Endothelial cell of umbilical vein (primary cell): Measurements from ENCODE around the gene DLGAP4. TPM values are rescaled to one million over a fixed set of nuclear protein-coding genes. Genes with fewer than 3 reads are reported as not detected.

Experiments used
- BruUV-seq: library from RNA; stranded (reverse); fragments of 400-500 nt; replicated peaks from 2 replicates; lab custom pipeline; 2021; lab: Mats Ljungman, UMichigan
- CTCF ChIA-PET: fragments of 300-600, 350-600 bp; sonication (Branson Sonifier 250); formaldehyde crosslinking; loops from one replicate; lab custom pipeline; 2021; ENCODE audit warnings: antibody characterized with exemption, inconsistent platforms; lab: Charles Lee
- POLR2A ChIA-PET: fragments of 300-600, 350-600 bp; sonication (Branson Sonifier 250); formaldehyde crosslinking; loops from one replicate; lab custom pipeline; 2021; ENCODE audit warnings: antibody characterized with exemption, inconsistent platforms; lab: Charles Lee
- DNase-seq: peaks from one replicate; pipeline ENCODE4 v3.0.0-alpha.2; 2011; ENCODE audit warnings: low read depth, low spot score
- FAIRE-seq: peaks from 2 replicates; lab custom pipeline; 2011; peaks lifted over from hg19 to GRCh38; lab: Jason Lieb, UNC
- H2AFZ ChIP-seq: 2 replicates; pipeline ENCODE4 v1.6.0; 2012; ENCODE audit warnings: low read depth, low read length, control low read depth, inconsistent platforms
- H3K27ac ChIP-seq: 2 replicates; pipeline ENCODE4 v1.5.1; 2011; ENCODE audit warnings: low read depth, mild to moderate bottlenecking, control low read depth, low read length, moderate library complexity; ENCODE audit not compliant: insufficient read depth
- H3K27me3 ChIP-seq, 2 experiments: 2 replicates each; pipeline versions ENCODE4 v1.6.0 to v1.6.1; 2011; ENCODE audit warnings: low read length in 2 of 2, mixed read lengths in 1 of 2; ENCODE audit not compliant: control insufficient read depth in 2 of 2, insufficient read depth in 2 of 2
- H3K36me3 ChIP-seq, 2 experiments: 2 replicates in 1 of 2; 3 replicates in 1 of 2; pipeline ENCODE4 v1.5.1; 2011; ENCODE audit warnings: low read length in 2 of 2, mild to moderate bottlenecking in 1 of 2, moderate library complexity in 1 of 2; ENCODE audit not compliant: control insufficient read depth in 2 of 2, insufficient read depth in 2 of 2; ENCODE audit errors: extremely low read depth in 1 of 2
- H3K4me1 ChIP-seq: 3 replicates; pipeline ENCODE4 v1.5.1; 2011; ENCODE audit warnings: mild to moderate bottlenecking, low read length; ENCODE audit not compliant: control insufficient read depth, insufficient read depth; ENCODE audit errors: extremely low read depth
- H3K4me2 ChIP-seq: 2 replicates; pipeline ENCODE4 v1.6.1; 2011; ENCODE audit warnings: low read length, control low read depth, mixed read lengths; ENCODE audit not compliant: insufficient read depth
- H3K4me3 ChIP-seq, 3 experiments: fragments of 200-600 bp in 1 of 3; sonication (generic), shearing (Covaris generic) in 1 of 3; replicated peaks in 1 of 3; 2 replicates each; pipeline ENCODE4 v1.5.1; 2011 to 2016; ENCODE audit warnings: control low read depth in 3 of 3, low read length in 3 of 3, mild to moderate bottlenecking in 2 of 3, inconsistent platforms in 1 of 3, low read depth in 1 of 3, moderate library complexity in 1 of 3; ENCODE audit not compliant: insufficient read depth in 1 of 3
- H3K79me2 ChIP-seq: 2 replicates; pipeline ENCODE4 v1.6.0; 2012; ENCODE audit warnings: low read length, inconsistent platforms; ENCODE audit not compliant: control insufficient read depth, insufficient read depth
- H3K9ac ChIP-seq: replicated peaks from 2 replicates; pipeline ENCODE3; 2011; ENCODE audit warnings: low read length, control low read depth; ENCODE audit not compliant: insufficient read depth; ENCODE audit errors: extremely low read depth
- H3K9me1 ChIP-seq: replicated peaks from 3 replicates; pipeline ENCODE4 v1.6.0; 2011; ENCODE audit warnings: mild to moderate bottlenecking, low read length; ENCODE audit not compliant: control insufficient read depth, insufficient read depth; ENCODE audit errors: extremely low read depth
- H3K9me3 ChIP-seq: replicated peaks from 2 replicates; pipeline ENCODE4 v1.5.1; 2012; ENCODE audit warnings: low read length, inconsistent platforms; ENCODE audit not compliant: control insufficient read depth, insufficient read depth
- H4K20me1 ChIP-seq: replicated peaks from 2 replicates; pipeline ENCODE3; 2011; ENCODE audit warnings: mild to moderate bottlenecking, low read length; ENCODE audit not compliant: control insufficient read depth, insufficient read depth; ENCODE audit errors: extremely low read depth
- EZH2 ChIP-seq: IDR thresholded peaks from 2 replicates; pipeline ENCODE4 v1.6.1; 2012; ENCODE audit warnings: borderline replicate concordance, low read depth, mild to moderate bottlenecking, moderate library complexity, low read length, inconsistent platforms; ENCODE audit not compliant: severe bottlenecking
- FOS ChIP-seq: IDR thresholded peaks from 2 replicates; pipeline ENCODE4 v1.6.1; 2011; ENCODE audit warnings: mild to moderate bottlenecking, low read length, moderate library complexity, borderline replicate concordance; ENCODE audit not compliant: insufficient read depth
- GATA2 ChIP-seq: IDR thresholded peaks from 2 replicates; pipeline ENCODE4 v1.7.0; 2011; ENCODE audit warnings: low read depth, mild to moderate bottlenecking, moderate library complexity, mixed read lengths, low read length; ENCODE audit not compliant: insufficient read length, insufficient read depth
- JUN ChIP-seq: IDR thresholded peaks from 2 replicates; pipeline ENCODE4 v1.6.1; 2011; ENCODE audit warnings: borderline replicate concordance, low read depth; ENCODE audit not compliant: insufficient read length, insufficient read depth
- MYC ChIP-seq: IDR thresholded peaks from one replicate; pipeline ENCODE4 v1.6.1; 2011; ENCODE audit warnings: mild to moderate bottlenecking, low read depth, low read length
- POLR2A ChIP-seq: IDR thresholded peaks from 2 replicates; pipeline ENCODE4 v1.6.1; 2012; ENCODE audit warnings: low read depth, mild to moderate bottlenecking, control low read depth, low read length
- POLR2AphosphoS5 ChIP-seq: IDR thresholded peaks from 2 replicates; pipeline ENCODE4 v1.6.1; 2012; ENCODE audit warnings: low read depth, mild to moderate bottlenecking, control low read depth, low read length, moderate library complexity; ENCODE audit not compliant: insufficient read depth
- dilution Hi-C: fragments of 300-500 bp; cut with MboI; formaldehyde crosslinking; loops from one replicate; pipeline ENCODE4 v1.15.0; 2019; ENCODE audit warnings: low sequenced_read_pairs; ENCODE audit not compliant: extremely low pct_ligation_motif_present
- intact Hi-C: fragments of 100-400 bp; cut with micrococcal nuclease; formaldehyde crosslinking; loops from one replicate; pipeline ENCODE4 v1.10.0; 2022
- polyA plus RNA-seq, 4 experiments: library from polyadenylated mRNA; depleted of rRNA in 3 of 4; stranded (reverse) in 3 of 4; unstranded in 1 of 4; fragments of >200 nt; gene quantifications; 2 replicates each; pipeline versions ENCODE4 v1.2.1 to v1.2.3, GENCODE V29; 2011 to 2012; ENCODE audit warnings: missing spikeins in 1 of 4
- total RNA-seq: library from RNA; stranded (reverse); gene quantifications from 2 replicates; pipeline ENCODE4 v1.2.3, GENCODE V29; 2021
- TF ChIP-seq, protein P1 (sequence below): IDR thresholded peaks from 2 replicates; pipeline ENCODE4 v1.6.1; 2011; ENCODE audit not compliant: insufficient read depth, insufficient read length
- TF ChIP-seq, protein P2 (sequence below), 2 donors: IDR thresholded peaks; 1 replicate in 1 of 2; 2 replicates in 1 of 2; pipeline ENCODE4 v1.5.1; 2011; ENCODE audit warnings: low read length in 2 of 2, mild to moderate bottlenecking in 2 of 2, moderate library complexity in 2 of 2, control low read depth in 1 of 2, inconsistent platforms in 1 of 2, low read depth in 1 of 2; ENCODE audit not compliant: insufficient read depth in 1 of 2; ENCODE audit errors: extremely low read depth in 1 of 2

DLGAP4 gene
- total and polyA plus RNA-seq, 2 donors (not counting 3 experiments of a cell fraction or from before 2014, with no cell fraction given) = 57.5 to 125 TPM

DNA sequence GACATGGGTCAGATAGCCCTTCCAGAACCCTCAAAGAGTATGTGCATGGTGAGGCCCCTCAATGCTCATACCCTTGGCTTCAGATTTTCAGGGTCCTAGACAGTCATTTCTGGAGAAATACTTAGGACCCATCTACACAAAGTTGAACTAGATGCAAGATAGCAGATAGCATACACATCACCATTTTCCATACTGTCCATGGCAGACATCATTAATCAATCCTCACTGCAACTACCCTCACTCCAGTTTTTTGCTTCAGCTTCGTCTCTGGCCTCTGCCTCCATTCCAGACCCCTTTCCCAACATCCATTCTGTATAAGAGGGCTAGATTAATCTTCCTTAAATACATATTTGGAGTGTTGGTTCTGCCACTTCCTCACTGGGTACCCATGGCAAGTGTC, 139.7 kb downstream of the DLGAP4 start:
- intact Hi-C loops = no loop called here
- no peak overlapping the region for H3K4me2 ChIP-seq
- DNase-seq (no peak), FAIRE-seq (no peak)
- no peak overlapping the region for H3K4me3 ChIP-seq
- no peaks in the 10 kb centered on the region for H3K36me3 ChIP-seq
- no TSS peak for BruUV-seq
- H4K20me1 ChIP-seq = no peaks in the 10 kb centered on the region
- H3K9ac ChIP-seq = no peak overlapping the region
- TF ChIP-seq GATA2 = no peak
- no peak for TF ChIP-seq FOS
- no peak for TF ChIP-seq MYC
- TF ChIP-seq POLR2AphosphoS5 = no peak
- no peak for TF ChIP-seq POLR2A
- no peak for TF ChIP-seq JUN
- TF ChIP-seq, protein P1, sequence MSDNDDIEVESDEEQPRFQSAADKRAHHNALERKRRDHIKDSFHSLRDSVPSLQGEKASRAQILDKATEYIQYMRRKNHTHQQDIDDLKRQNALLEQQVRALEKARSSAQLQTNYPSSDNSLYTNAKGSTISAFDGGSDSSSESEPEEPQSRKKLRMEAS = no peak
- TF ChIP-seq EZH2 = no peak
- TF ChIP-seq, protein P2, sequence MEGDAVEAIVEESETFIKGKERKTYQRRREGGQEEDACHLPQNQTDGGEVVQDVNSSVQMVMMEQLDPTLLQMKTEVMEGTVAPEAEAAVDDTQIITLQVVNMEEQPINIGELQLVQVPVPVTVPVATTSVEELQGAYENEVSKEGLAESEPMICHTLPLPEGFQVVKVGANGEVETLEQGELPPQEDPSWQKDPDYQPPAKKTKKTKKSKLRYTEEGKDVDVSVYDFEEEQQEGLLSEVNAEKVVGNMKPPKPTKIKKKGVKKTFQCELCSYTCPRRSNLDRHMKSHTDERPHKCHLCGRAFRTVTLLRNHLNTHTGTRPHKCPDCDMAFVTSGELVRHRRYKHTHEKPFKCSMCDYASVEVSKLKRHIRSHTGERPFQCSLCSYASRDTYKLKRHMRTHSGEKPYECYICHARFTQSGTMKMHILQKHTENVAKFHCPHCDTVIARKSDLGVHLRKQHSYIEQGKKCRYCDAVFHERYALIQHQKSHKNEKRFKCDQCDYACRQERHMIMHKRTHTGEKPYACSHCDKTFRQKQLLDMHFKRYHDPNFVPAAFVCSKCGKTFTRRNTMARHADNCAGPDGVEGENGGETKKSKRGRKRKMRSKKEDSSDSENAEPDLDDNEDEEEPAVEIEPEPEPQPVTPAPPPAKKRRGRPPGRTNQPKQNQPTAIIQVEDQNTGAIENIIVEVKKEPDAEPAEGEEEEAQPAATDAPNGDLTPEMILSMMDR (IDR thresholded peaks at IDR 0.05; ENCODE audit: extremely low read depth in 1 of 2, insufficient read depth in 1 of 2, low read depth in 1 of 2, low read length in 2 of 2) = no peak
- H3K27ac ChIP-seq = no peak overlapping the region
- H3K79me2 ChIP-seq = no peaks in the 10 kb centered on the region
- ChIA-PET POLR2A (no interaction called here), CTCF (interaction anchor here (0.5 to 1.4 kb wide), 2 partner anchors 176 to 243 kb away, joined by 3 to 4 read pairs; no protein-coding TSS in a partner anchor)
- H3K27me3 ChIP-seq = peaks cover 1 to 6% of the 10 kb centered on the region in 2 experiments
- H2AFZ ChIP-seq = no peak overlapping the region
- no peaks in the 10 kb centered on the region for H3K9me3 ChIP-seq
- H3K4me1 ChIP-seq = no peaks in the 10 kb centered on the region
- dilution Hi-C loops = no loop called here
- H3K9me1 ChIP-seq = no peaks in the 10 kb centered on the region
